Measurements from ENCODE around the gene RASGRF2. TPM values are rescaled to one million over a fixed set of nuclear protein-coding genes. Genes with fewer than 3 reads are reported as not detected.

RASGRF2 gene
- polyA plus RNA-seq, 2 of the 4 experiments (the other 2 are of a cell fraction) = 1.4 to 2.1 TPM

GRCh38 chr5:81216152-81216551, 256.0 kb downstream of the RASGRF2 start (continued):
- TF ChIP-seq ZFP36 (IDR thresholded peaks at IDR 0.05; ENCODE audit: borderline replicate concordance, partially characterized antibody) (no peak), ESRRA (IDR thresholded peaks at IDR 0.05; ENCODE audit: borderline replicate concordance, low read length) (no peak)

- FAIRE-seq = no peak
- Histone ChIP-seq H3K4me2 (no peak overlapping the region), H3K27ac (no peak overlapping the region), H3K4me3 (no peak overlapping the region), H3K9me3 (no peaks in the 10 kb centered on the region), H3K4me1 (no peaks in the 10 kb centered on the region)
- WGBS (ENCODE audit: missing lambda C conversion rate) = 74% methylated on average over 3 of the region's 3 CpGs
- no peak for ATAC-seq
- ChIA-PET CTCF (interaction anchor here (0.7 to 1.5 kb wide), 3 partner anchors 12 to 55 kb away, joined by 3 to 4 read pairs (median 3); no protein-coding TSS in a partner anchor), POLR2A (no interaction called here)
- TF ChIP-seq NR3C1 (IDR thresholded peaks at IDR 0.05) (no peak), PBX3 (IDR thresholded peaks at IDR 0.05) (no peak), TP53 (CRISPR knock-in tag; IDR thresholded peaks at IDR 0.05) (no peak), MYC (IDR thresholded peaks at IDR 0.05; ENCODE audit: borderline replicate concordance, low read length) (no peak), ZC3H11A (IDR thresholded peaks at IDR 0.05) (no peak), ELK1 (IDR thresholded peaks at IDR 0.05; ENCODE audit: low read depth, low read length) (no peak), HOXB13 (CRISPR knock-in tag; IDR thresholded peaks at IDR 0.05; ENCODE audit: low read depth) (no peak), HOXB5 (CRISPR knock-in tag; IDR thresholded peaks at IDR 0.05) (no peak), HMGXB4 (CRISPR knock-in tag; IDR thresholded peaks at IDR 0.05; ENCODE audit: borderline replicate concordance) (no peak), CEBPB (IDR thresholded peaks at IDR 0.05) (no peak), TFCP2L1 (CRISPR knock-in tag; IDR thresholded peaks at IDR 0.05) (no peak), MAFK (IDR thresholded peaks at IDR 0.05; ENCODE audit: partially characterized antibody) (no peak), ZSCAN20 (CRISPR knock-in tag; IDR thresholded peaks at IDR 0.05) (no peak), EHMT2 (IDR thresholded peaks at IDR 0.05; ENCODE audit: low read depth) (no peak)
- DNase-seq (ENCODE audit: low read depth in 1 of 2, low spot score in 1 of 2) = no peak
These were observed 259.2 kb downstream of the RASGRF2 start for GRCh38 chr5:81219389-81219788.

GRCh38 chr5:81222285-81222684, 262.1 kb downstream of the RASGRF2 start:
- Histone ChIP-seq H3K4me3 (no peak overlapping the region), H3K27ac (no peak overlapping the region), H3K4me2 (no peak overlapping the region), H3K4me1 (no peaks in the 10 kb centered on the region), H3K9me3 (no peaks in the 10 kb centered on the region)
- ChIA-PET CTCF (interaction anchor here (1.3 to 1.5 kb wide), 2 partner anchors 12 to 27 kb away, joined by 3 to 4 read pairs; no protein-coding TSS in a partner anchor), POLR2A (no interaction called here)
- ATAC-seq (no peak), DNase-seq (ENCODE audit: low read depth in 1 of 2, low spot score in 1 of 2) (no peak), FAIRE-seq (no peak)
- TF ChIP-seq EP300 (IDR thresholded peaks at IDR 0.05) = no peak
- no peak for TF ChIP-seq ZFP36 (IDR thresholded peaks at IDR 0.05; ENCODE audit: borderline replicate concordance, partially characterized antibody)

GRCh38 chr5:81225463-81225862, 265.3 kb downstream of the RASGRF2 start:
- ATAC-seq = no peak
- ChIA-PET POLR2A (no interaction called here), CTCF (no interaction called here)

More at GRCh38 chr5:81225463-81225862, 265.3 kb downstream of the RASGRF2 start:
- Histone ChIP-seq H3K27ac (no peak overlapping the region), H3K4me2 (no peak overlapping the region), H3K9me3 (no peaks in the 10 kb centered on the region), H3K4me3 (no peak overlapping the region), H3K4me1 (no peaks in the 10 kb centered on the region)
- WGBS (ENCODE audit: missing lambda C conversion rate) = 66% methylated on average over 8 of the region's 8 CpGs
- FAIRE-seq (no peak), DNase-seq (ENCODE audit: low read depth in 1 of 2, low spot score in 1 of 2) (no peak)
- TF ChIP-seq BHLHE40 (IDR thresholded peaks at IDR 0.05; ENCODE audit: low read depth, low read length) (no peak), SMC3 (IDR thresholded peaks at IDR 0.05) (no peak), KDM5A (IDR thresholded peaks at IDR 0.05) (no peak), ZC3H11A (IDR thresholded peaks at IDR 0.05) (no peak)

Data from A549 (cell line).